GM18861 (cell line): ENCODE results near the gene IL16.

Experiments used
- ATAC-seq: cut with Tn5 transposase; IDR thresholded peaks from one replicate; pipeline ENCODE4 v1.9.1; 2021; ENCODE audit not compliant: unreplicated experiment

Gene IL16

DNA sequence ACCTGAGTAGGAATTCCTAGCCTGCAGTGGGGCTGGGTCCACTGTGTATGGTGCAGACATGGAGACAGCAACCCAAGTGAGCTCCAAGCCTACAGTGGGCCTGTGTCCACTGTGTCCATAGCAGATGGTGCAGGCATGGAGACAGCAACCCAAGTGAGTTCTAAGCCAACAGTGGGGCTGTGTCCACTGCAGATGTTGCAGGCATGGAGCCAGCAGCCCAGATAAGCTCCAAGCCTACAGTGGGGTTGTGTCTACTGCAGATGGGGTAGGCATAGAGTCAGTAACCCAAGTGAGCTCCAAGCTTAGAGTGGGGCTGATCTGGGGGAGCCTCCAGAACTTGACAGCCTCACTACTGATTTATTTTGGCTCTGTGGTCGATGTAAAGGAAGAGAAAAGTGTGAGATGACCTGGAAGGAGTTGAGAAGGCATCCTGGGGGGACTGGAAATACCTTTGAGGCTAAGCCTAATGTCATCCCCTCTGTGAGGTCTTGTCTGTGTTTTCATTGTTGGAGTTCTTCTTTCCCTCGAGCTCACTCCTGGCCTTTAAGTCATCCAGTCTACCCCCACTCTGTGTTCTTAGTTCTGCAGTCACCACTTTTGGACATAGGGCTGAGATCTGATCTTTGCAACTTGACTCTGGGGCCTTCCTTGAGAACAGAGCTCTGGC lies 22.4 kb upstream of the IL16 start:
- no peak for ATAC-seq

DNA sequence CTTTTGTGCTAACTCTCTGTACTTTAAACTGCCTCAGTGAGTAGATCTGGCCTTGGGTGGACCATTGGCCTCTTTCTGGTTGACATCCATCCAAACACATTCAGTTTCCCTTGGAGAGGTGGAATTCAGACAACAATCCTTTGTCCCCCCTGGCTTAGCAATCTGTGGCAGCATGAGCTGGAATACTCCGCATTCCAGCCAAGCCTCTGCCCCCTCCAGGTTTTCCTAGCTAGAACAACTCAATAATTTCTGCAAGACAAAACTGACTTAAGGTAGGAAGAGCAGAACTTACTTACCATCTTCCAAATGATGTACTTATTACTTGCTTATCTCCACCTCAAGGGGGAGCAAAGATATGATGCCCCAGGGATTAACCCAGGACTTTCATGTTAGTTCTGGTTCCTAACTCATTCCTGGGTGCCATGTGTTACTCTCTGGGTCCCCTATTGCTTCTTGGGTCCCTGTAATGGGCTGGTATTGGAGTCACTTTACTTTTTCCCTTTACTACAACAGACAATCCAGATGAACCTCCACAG lies 21.8 kb upstream of the IL16 start:
- ATAC-seq = no peak

DNA sequence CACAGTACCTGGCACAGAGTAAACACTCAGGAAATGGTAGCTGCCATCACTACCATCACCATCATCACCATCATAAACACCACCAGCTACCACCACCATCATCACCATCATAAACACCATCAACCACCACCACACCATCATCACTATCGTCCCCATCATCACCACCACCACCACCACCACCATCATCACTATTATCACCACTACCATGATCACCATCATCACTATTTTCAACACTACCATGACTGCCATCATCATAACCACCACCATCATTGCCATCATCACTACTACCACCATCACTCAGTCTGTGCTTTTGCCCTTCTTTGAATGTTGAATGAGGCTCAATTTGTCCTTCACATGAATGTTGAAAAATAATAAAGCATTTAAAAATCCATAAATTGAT lies 21.2 kb upstream of the IL16 start:
- ATAC-seq = no peak

DNA sequence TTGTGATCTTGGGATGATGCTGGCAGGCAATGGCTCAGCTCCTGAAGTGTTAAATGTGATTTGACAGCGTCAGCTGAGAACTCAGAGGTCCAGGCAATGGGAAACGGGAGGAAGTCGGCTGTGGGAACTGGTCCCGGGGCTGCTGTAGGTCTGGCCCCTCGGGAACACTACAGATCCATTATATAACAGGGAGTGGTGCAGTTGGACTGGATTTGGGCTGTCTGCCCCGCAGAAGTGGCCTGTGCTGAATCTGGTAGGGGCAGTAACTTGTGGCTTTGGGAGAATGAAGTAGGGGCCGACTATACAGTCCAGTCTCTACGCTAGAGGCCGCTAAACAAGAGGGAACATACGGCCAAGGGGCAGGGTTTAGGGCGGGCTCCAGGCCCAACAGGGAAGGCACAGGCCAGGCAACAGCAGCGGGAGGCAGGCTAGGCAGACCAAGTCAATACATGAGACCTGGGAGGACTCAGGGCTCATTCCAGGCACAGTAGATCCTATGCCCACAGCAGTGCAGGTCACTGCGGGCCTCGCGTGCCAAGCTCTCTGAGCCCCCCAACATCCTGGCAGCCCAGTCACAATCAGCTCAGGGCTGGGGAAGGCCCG lies 20.3 kb upstream of the IL16 start:
- ATAC-seq = no peak

DNA sequence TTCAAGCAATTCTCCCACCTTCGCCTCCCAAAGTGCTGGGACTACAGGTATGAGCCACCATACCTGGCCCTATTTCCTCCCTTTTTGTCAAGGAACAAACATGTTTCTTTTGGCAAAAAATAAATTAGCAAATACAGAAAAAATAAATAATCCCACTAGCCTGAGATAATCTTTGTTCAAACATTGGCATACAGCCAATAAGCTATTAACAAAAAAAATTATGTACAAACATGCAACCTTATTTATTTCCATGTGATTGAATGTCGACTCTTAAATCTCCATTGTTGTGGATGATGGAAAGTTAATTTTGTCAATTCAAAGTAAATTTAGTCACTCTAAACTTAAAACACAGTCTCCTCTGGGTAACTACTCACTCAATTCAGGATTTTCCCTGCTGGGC lies 18.3 kb upstream of the IL16 start:
- ATAC-seq = no peak

DNA sequence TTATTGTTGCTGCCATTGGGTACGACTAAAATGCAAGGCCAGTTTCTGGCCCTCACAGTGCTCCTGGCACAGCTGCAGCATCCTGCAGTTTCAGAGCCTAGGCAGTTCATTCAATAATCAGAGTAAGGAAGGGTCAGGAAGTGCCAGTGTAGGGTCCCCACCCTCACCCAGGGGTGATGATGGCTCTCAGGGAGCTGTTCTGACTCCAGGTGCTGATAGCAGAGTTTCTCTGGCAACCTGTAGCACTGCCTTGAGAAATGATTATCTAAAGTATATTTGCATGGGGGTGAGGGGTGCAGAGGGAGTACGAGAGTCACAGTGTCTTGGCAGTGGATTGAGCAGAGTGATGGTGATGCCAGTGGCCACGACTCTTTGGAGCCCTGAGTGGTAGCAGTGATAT lies 15.5 kb upstream of the IL16 start:
- no peak for ATAC-seq

DNA sequence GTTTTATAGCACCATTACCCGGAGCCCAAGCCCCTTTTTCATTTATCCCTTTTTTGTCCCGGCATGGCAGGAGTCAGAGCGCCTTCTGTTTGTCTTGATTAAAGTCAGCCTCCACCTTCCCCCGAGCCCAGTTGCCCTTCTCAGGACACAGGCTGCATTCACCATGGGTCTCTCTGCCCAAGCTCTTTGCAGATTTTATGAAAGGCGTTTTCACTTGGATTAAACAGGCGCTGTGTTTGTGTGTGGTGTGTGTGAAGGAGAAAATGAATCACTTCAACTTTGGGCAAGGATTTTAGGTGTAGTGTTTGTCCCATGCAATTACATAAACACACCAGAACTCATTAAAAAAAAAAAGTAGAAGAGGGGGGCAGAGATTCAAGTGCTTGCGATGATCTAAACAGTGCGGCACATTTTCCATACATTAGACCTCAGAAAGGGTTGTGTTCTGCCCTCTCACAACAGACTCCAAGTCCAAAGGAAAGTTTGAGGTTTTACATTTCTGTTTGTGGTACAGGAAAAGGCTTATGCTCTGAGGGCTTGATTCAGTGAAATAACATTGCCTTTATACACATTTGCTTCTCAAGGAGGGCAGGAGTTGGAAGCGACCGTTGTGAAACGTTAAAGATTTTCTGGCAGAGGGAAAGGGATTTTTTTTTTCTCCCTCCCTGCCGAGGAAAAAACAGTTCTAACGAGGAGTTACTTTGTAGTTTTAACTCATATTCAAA lies 14.5 kb upstream of the IL16 start:
- no peak for ATAC-seq

DNA sequence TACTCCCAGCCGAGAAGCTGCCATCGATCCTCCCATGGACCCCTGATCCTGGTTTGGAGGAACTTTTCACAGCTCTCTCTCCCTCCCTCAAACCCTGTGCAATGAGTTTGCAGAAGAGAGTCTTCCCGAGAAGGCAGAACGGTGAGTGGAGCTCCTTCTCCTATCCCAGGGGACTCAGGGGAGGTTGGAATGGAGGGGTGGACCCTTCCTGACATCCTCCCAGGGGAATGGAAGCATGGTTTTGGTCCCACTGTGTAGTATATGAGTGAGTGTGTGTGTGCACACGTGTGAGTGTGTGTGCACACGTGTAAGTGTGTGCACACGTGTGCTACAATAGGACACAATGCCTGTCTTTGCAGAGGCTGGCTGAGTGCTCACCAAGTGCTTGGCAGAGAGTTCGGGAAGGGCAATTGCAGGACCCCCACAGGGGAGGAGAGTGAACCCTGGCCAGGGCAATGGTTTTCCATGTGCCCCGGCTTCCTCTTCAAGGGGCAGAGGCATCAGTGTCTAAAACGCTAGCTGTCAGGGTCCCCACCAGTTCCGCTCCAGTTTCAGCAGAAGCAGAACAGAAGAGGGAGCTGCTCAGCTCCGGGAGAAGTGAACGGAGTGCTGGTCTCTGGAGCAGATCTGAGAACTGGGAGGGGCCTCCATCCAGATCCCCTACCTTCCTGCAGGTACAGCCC lies 13.8 kb upstream of the IL16 start:
- no peak for ATAC-seq

DNA sequence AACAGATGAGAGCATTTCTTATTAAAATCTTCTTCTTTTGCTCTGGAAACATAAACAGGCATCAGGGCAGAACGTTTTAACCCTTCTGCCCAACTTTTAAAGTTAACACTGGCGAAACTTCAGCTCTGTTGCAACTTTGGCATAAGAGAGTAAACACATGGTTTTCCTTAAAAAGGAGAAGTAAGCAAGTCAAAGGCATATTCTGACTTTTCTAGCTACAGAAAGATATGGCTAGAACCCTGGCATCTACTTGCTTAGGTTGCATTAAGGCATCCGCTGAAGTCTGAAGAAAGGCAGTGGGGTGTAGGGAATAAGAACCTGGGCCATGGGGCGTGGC lies 13.3 kb upstream of the IL16 start:
- ATAC-seq = no peak

DNA sequence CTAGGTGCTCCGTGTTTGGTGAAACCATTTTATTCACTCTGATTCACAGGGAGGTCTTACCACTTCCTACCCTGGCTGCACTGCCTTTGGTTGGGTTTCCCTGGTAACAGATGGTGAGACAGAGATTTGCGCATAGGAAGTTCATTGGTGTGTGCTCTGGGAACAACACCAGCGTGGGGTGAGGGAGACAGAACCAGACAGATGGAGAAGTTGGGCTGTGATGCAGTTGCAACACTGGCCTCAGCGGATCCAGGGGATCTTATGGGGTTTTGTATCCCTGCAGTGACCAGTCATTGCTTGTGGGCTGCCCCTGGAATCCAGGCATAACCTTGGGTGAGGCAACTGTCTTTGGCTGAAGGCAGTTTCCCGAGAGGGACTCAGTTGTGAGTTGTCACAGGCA lies 12.5 kb upstream of the IL16 start:
- no peak for ATAC-seq

DNA sequence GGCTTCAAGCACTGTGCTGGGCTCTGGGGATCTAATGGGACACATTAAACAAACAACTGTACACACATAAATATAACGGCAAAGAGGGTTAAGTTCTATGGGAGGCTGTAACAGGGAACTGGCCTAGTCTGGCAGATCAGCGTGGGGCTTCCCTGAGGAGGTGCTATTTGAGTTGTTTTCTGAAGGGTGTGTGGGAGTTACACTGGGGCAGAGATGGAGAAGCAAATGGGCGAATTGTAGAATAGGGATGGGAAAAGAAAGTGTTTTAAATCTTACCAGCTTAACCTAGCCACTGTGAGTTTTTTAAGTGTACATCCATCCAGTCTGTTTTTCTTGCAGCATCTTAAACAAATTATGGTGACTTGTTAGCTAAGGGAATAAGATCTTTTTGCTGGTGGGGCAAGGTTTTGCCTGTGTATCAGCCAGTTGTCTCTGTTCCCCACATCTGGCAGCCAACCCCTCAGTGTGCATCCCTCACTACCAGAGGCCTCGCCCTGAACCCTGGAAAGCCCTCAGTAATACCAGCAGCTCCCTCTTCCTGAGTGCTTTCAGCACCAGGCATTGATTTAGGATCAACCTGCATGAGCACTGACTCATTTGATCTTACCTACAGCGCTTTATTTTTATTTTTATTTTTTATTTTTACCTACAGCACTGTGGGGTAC lies 10.9 kb upstream of the IL16 start:
- ATAC-seq = no peak

DNA sequence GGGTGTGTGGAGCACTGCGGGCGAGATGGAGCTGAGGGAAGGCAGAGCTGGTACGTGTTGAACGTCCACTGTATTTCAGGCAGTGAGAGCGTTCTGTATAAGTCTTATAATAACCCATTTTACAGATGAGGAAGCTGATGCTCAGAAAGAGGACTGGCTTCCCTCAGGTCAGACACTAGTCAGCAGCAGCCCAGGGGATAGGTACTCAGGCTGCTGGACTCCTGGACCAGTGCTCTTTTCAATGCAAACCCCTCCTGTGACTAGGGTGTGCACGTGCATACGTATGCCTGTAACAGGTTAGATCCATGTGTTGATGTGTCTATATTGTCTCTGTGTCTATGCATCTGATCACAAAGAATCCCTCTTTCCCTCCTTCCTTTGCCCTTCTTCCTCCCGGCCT lies 8.3 kb upstream of the IL16 start:
- no peak for ATAC-seq

DNA sequence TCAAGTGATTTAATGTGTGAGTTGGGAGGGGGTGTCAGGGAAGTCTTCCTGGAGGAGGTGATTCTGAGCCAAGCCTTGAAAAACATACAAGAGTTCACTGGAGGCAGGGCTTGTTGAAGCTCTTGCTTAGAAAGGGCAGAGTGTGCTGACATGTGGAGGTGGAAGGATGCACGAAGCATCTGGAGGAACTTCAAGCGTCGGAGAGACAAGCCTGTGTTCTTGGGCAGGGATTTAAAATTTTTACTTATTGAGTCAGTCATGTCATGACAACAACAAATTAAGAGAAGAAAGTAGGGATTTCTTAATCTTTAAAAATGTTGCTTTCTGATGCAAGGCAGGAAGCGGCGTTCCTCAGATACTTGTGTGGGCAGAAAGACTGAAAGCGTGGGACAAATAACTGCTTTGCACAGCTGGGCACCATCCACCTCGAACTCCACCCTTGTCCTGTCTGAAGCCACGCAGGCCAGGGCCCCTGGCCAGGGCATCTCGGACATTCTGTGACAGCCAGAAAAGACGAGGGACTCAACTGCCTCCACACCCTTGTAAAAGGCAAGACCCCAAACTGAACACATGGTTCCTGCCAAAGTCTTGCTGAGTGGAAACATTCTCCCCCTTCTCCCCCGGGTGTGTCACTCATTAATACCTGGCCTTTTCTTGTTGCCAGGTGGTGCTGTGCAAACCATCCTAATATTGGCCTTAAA lies 6.9 kb upstream of the IL16 start:
- no peak for ATAC-seq

DNA sequence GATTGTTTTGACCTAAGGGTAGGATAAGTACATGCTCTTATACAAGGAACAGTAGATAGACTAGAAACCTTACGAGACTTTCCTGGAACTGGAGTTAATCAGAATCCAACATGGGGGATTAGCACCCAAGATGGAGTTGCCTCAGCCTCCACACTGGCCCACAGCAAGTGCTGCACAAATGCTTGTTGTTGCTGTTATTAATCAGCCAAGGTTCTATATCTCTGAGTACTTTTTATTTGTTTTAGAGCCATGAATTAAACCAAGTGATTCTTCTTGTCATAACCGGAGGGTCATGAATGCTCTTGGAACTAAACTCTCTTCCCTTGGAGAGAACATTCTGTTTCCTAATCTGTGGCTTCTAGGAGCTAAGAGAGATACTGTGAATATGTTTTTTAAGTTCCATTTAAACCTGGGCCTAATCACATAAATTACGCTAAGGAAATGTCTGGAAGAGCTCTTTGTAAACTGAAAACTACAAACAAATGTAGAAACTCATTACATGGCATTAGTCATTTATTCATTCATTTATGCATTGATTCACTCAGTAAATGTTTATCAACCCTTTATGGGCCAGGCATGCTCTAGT lies 5.7 kb upstream of the IL16 start:
- ATAC-seq = no peak

DNA sequence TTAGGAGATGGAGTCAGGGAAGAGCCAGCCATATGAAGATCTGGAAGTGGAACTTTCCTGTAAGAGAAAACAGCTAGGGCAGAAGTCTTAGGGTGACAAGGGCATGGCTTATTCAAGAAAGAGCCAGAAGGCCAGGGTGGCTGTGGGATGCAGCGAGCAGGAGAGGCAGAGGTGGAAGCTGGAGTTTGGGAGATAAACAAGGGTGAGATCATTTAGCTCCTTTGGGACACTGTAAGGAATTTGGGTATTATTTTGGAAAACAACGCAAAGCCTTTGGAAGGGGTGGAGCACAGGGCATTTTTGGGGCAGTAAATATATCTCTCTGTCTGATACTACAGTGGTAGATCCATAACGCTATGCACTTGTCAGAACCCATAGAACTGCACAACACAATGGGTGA lies 5.0 kb upstream of the IL16 start:
- no peak for ATAC-seq

DNA sequence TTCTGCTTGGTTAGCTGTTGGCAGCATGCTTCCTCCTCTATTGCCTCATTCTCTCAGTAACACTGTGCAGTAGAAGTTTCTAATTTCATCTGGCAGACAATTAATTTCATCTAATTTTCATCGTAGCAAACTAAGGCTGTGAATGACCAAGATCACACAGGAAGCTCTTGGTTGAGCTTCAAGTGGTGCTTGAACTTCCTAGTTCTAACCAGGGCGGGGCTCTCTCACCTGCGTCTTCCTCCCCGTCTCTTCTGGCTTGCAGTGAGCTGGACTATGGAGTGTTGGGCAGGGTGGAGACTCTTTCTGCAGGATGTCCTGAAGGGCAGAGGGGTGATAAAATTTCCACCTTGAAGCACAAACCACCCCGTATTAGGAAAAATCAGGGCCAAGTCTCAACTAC lies 2.0 kb upstream of the IL16 start:
- no peak for ATAC-seq

DNA sequence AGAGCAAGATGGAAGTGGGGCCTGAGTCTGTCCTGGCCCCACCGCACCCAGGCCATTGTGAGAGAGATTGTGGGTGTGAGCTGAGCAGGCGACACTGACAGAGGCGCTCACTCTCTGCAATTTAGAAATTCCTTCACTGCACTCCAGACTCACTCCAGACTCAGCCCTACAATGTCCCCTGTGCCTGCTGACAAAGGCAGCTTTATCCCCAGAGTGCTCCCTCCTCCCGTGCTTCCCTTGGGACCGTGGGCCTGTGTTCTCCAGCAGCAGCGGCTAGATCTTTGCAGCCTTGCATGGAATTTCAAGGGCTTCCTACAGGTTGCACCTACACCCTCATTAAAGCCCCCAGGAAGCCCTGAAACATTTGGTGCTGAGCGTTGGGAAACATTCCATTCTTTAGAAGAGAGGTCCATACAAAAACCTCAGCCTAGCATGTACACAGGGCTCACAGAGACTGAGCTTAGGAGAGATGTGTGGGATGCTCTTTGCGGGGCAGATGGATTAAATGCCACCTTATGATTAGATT lies 1.3 kb upstream of the IL16 start:
- ATAC-seq = no peak

DNA sequence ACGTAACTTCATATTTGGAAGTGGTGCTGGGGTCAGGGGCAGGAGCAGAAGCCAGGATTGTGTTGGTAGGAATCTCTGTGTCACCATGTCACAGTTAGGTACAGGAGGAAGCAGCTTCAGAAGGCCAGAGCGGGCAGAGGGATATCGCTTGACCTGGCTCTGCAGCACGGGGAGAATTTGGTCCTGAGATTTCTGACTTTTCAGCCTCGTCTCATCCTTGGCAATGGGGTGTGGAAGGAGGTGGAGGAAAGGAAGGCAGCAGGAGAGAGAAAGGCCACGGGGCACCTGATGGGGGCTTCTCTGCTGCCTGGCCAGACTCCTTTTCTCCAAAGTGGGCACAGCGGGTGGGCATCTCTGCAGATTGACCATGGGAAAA lies 564 bp downstream of the IL16 start:
- ATAC-seq = no peak

DNA sequence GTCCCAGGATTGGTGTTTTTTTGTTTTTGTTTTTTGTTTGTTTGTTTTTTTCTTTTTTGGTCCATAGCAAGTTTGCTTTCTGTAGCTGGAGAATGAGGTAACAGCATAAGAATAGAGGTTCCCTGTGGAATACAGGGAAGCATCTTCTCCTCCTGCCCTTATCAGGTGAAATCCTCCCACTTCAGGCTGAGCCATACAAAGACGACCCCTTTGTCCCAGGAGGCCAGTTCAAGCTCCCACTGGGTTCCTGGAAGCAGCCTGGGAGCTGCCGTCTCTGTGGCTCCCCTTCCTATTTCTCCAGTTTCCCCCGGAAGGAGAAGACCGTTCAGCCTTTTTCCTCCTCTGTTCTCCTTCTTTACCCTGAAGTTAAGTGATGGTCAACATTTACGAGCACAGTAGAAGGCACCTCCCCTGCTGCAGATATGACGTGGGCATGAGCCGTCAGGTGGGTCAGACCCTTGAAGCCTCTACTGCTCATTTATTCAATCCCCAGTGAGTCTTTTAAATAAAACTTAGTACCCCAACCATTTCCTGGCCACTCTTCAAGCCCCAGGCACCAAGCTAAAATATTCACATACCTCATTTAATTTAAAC lies 1.1 kb downstream of the IL16 start:
- ATAC-seq = no peak
